Amniotic epithelial cell (primary cell): Measurements from ENCODE around the gene TOX3.

ENCODE experiments used
- DNase-seq: peaks from one replicate; pipeline ENCODE4 v3.0.0-alpha.2; 2010; ENCODE audit warnings: low read depth

Gene TOX3

DNA sequence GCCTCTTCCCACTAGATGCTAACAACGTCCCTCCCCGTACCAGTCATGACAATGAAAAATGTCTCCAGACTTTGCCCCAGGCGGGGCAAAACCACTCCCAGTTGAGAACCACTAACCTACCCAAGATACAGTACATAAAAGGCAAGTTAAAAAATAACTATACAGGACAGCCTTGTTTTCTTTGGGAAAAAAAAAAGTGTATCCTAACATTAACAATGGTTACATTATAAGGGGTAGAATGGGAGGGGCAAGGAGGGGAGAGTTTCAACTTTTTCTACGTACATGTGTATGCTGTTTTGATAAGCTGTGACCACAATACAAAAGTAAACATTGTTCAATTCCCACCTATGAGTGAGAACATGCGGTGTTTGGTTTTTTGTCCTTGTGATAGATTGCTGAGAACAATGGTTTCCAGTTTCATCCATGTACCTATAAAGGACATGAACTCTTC is 94.9 kb downstream of the TOX3 start:
- DNase-seq: no peak

DNA sequence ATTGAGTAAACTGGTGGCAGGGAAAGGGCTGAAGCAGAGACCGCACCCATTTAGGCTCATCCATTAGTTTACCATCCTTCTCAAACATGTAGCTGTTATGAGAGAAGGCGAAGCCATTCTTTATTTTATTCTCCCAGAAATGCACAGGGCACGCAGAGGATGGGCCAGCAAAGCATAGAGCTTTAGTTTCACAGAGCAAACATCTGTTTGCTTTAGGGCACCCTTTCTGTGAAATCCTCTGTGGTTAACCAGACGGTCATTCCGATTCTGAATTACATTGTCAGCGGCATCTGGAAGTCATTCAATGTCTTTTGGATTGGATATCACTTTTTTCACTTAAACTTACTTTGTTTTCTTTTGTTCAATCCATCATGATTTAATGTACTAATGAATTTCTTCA is 96.0 kb downstream of the TOX3 start:
- no peak for DNase-seq

DNA sequence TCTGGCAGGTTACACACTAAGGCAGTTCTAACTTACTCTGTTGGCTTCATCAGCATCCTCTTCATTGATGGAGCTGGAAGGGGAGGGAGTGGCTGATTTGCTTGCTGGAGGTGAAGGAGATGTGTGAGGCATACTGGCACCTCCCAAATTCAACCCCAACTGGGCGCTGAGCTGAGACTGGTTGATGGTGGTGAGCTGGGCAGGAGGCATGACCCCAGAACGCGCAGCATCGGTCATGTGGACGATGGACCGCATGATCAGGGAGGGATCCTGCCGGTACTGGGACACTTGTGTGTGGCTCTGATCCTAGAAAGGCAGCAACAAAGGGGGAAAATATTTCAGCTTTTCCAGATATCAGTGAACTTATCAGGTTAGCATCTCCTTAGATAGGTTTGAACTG is 96.7 kb downstream of the TOX3 start:
- no peak for DNase-seq

DNA sequence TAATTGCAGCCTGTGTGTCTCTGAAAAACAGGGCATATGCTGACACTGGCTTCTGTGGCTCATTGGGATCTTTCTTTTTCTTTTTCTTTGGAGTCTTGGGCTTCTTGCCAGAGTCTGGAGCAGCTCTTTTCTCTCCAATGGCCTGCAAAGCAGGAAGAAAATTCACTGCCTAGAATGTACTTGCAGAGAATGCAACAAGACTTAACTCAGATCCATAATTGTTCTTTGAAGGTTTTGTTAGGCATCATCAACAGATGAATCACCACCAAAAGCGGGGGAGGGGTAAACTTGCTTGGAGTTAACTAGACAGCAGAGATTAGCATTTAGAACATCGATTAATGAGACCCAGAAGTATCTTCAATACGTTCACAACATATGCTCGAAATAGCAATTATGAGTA is 100.9 kb downstream of the TOX3 start:
- DNase-seq: no peak

DNA sequence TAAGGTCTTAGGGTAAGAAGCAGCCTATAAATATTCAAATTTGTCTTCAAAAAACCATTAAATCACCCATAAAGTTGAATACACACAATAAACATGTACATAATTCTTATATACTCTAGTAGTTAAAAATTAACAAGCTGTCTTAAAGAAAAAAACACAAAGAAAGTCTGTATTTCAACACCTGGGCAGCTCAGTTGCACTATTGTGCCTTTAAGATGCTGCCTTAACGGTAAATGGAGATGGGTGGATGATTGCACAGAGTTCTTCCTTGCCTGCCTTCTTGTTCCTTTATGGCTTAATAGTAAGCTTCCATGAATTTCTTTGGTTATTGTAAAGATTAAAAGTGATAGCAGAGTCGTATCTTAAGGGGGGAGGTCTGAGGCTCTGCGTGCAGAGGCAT is 105.1 kb downstream of the TOX3 start:
- DNase-seq: no peak

DNA sequence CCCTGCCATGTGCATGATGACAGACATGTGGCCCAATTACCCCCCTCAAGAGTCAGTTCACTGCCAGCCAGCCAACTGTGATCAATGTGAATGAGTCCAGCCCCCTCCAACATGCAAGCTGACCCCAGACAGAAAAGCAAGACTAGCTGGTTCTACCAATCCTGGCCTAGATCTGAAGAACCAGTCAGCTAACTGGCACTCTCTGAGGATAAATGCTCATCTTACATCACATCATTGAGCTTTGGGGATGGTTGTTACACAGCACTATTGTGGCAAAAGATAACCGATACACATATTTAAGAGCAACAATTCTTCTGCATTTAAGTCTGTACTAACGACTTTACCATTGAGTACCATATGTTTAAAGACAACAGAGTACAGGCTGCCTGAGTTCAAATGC is 106.7 kb downstream of the TOX3 start:
- no peak for DNase-seq

DNA sequence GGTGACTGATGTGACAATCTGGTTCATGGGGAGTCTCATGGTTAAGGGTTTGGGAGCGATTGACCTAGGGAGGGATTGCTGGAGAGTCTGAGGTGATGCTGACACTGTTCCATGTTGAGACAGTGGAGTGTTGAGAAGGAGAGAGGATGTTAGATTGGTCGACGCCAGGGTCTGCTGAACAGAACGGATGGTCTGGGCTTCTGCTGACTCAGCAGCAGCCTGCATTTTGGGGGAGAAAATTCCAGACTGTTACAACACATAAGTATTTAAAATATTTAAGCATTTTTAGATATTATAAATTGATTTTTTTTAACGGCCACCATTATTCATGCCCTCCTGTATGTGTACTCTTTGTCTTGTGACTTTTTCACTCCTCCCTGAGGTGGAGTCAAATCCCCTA is 107.2 kb downstream of the TOX3 start:
- DNase-seq: no peak

DNA sequence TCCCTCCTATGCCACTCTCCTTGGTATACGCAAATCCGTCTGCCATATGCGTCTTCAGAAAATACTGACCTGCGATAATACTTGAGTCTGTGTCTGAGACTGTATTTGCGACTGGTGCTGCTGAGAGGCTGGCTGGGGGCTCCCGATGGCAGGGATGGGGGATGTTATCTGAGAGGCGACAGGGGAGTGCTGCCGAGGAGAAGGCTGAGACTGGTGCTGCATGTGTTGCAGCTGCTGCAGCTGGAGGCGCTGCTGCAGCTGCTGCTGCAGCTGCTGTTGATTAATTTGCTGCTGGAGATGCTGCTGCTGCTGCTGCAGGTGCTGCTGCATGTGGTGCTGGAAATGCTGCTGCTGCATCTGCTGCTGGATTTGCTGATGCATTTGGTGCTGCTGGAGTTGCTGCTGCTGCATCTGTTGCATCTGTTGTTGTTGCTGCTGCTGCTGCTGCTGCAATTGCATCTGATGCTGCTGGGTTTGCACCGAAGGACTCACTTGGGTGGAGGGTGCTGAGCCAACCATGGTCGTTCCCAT is 107.7 kb downstream of the TOX3 start:
- DNase-seq: no peak

DNA sequence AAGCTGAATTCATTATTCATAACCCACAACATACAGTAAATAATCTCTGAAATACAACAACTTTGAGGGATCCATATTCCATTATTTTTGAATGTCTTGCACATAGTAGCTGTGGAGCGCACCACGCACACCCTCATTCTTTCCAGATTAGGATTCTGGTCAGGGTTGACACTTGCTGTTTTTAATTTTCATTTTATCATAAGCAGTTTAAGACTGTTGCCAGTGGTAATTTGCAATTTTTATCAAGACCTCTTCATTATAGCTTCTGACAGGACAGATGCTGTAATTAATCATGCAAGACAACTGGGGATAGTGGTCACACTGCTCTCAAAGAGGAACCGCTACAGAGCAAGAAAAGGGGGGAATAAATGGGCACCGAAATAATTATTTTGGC is 109.7 kb downstream of the TOX3 start:
- DNase-seq: no peak

DNA sequence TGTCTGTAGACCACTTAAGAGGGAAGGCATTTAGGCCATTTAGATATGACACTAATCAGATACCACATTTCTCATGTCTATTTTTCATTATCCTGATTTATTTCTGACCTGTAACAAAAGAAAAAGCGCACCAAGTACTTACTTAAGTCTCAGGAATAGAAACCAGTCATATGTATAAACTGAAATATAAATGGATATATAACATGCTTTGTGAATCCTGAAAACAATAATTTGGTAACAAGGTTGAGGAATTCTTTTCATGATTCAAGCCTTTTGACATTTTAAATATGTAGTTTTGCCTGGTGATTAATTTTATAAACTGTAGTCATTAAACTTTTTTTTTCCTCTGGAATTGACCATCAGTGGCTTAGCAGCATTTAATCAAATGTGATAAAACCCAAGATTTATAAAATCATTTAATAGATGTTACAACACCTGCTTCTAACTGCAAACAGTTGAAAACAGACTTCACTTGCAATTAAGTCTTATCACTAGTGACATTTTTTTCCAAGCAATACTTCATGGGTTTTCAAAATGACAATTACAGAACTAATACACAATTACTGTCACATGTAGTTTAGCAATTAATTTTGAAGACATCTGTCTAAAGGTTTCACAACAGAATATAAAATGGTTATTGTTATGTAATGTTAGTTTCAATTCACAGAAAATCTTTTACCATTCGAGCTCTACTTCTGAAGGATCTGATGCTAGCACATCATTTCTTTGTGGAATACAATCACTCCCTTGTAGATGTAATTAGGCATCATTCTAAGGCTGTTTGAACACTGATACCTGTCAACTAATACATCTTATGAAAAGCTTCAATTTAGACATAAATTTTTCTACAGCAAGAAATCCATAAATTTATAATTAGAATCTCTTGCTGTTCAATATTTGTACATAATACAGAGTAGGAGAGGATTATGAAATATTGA is 110.3 kb downstream of the TOX3 start:
- no peak for DNase-seq

DNA sequence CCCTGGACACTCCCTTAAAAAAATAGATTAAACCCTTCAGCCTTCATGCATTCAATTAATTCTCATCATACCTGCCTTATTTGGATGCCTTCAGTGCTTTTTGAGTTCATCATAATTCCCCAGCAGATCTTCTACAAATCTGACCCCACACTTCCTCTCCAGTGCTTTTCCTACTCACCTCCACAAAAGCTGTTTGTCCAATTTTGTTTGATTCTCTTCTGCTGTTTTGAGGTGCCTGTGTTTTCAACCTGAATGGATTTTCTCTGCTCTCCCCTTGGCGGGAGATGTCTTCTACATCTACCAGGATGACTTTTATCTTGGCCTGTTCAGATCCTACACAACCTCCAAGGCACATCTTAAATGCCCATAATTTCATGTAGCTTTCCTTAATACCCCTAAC is 112.7 kb downstream of the TOX3 start:
- no peak for DNase-seq

DNA sequence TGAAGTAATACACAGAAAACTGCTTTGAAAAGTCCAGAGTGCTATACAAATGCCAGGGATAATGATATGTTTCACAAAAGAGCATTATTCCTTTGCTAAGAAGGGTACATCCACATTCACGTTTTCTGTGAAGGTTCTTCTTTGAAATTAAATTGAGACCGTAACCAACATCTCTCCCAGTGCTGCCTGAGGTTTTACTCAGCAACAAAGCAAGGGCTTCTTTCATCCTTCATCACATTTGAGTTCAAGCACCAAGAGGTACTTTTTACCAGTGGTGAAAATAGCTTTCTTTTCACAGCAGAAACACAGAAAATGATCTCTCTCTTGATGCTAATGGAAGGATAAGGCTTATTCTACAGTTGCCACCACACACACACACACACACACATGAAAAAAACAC is 113.3 kb downstream of the TOX3 start:
- no peak for DNase-seq

DNA sequence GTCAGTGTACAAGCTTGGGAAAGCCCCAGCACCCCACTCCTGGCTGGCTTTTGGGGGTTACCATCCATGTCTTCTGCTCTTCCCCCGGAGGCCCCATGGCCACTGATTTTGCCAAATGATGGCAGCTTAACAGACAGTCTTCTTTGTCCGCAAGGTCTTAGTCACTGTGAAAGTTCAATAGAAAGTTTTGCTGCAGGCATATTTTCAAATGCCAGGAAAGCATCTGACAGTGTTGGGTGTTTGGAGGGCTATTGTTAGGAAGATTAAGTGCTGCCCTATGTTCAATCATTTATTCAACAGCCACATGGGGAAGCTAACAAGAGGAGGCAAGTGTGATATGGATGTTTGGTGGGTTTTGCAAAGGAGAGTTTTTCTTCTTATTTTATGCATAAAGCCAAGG is 122.4 kb downstream of the TOX3 start:
- DNase-seq: no peak

DNA sequence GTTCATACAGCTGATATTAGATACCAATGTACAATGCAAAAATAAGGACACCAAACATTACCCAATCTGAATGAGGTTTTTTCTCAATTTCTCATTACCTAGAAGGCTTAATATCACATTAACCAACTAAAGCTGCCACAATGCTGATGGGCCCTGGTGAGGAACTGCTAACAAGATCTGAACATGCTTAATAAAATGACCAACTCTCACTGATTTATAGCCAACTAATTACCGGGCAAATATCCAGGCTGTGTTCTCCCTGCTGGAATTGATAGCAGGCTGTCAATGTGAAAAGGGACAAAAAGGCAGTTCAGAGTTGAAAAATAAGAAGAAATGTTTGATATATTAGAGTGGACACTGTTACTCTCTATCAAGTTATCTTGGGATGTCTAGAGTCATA is 124.6 kb downstream of the TOX3 start:
- DNase-seq: no peak

DNA sequence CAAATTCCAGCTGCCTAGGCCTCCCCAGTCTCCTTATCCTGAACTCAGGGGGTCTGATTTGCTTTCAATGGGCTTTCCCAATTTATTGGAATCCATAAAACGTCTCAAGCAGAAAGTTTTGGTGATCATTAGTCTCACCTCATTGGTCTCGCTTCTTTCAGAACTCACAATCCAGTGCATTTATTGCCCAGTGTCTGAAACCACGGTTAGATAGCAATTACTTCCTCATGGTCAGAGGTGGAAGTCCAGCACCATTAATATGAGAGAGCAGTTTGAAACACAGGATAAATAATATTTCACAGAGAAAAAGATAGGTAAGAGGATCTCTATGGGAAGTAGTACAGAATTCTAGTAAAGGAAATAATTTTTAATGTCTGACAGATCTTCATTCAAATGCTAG is 128.7 kb downstream of the TOX3 start:
- DNase-seq: no peak

DNA sequence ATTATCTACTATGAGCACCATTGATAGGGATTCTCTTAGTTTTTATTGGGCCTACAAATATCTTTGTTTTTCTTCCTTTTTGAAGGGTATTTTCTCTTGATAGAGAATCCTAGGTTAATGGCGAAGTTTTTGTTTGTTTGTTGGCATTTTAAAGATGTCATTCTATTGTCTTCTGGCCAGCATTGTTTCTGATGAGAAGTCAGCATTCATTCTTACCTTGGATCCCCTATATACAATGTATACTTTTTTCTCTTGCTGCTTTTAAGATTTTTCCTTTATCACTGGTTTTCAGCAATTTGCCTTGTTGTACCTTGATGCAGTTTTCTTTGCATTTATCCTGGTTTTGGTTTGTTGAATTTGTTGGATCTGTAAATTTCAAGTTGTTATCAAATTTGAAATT is 130.1 kb downstream of the TOX3 start:
- no peak for DNase-seq

DNA sequence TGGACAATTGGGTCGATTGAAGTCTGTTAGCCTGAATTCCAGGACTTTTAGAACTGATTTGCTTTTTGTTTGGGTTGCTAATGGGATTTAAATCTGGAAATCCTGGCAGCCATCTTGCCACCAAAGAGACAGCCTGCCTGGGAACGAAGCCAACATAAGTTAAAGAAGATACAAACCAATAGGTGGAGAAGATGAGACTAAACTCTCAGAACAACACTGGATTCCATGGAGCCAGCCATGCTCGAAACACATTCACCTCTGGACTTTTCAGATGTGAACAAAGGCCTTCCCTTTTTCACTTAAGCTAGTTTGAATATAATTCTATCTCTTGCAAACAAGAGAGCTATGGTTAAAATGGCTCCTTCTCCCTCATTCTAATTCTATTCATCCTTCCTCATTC is 135.9 kb downstream of the TOX3 start:
- no peak for DNase-seq

DNA sequence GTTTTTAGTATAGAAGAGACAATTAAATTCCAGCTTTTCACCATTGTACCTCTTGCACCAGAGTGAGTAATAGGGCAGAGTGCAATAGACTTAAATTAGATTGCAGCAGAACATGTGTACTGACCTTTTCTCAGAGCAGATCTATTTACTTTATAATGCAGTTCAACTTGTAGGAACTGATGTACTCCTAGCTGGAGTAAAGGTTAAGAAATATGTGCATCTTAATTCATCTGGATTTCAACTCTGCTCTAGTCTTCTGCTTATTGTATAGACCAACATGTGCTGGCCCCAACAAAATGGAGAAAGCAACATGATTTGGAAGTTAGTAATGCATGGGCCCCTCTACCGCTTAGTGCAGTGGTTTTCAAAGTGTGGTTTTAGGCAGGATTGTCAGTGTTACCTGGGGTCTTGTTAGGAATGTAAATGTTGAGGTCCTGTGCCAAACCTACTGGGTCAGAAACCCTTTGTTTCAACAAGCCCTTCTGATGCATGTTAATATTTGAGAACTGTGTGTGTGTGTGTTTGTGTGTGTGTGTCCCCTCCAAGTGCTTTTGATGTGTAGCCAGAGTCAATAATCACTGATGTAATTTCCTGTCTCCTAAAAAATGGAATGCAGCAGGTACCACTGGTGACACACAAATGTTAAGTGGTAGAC is 138.6 kb downstream of the TOX3 start:
- DNase-seq: no peak

DNA sequence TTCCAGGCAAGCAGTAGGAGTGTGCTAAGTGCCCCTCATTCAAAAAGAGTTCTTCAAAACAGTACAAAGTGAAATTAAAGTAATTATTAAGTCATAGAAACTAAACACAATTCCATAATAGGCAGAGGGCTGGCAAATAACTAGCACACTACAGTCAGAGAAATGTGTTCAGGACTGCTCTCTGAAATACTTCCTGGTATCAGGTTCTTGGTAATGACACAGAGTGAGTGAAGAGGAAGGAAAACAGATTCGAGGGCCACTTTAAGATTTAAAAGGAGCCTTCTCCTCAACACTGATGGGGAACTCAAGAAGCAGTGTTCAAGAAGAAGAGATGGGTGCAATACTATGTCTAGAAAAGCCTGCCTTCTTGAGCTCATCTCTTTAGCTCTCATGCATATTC is 139.2 kb downstream of the TOX3 start:
- no peak for DNase-seq

DNA sequence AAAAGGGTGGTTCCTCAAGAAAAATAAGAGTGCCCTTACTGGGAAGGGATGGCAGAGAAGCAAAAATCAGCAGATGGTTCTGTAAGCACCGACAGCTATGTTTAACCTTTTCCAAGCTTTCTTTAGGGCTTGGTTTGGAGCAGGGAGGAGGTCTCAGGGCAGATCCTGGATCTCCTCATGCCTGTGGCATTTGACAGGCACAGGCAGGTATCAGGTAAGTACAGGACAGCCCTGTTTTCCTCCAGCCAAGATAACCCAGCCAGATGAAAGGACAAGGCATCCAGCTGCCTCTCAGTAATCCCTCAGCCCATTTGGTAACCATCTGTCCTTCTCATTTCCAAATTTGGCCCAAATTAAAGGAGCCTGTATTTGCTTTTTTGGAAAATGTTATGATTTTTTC is 141.5 kb downstream of the TOX3 start:
- DNase-seq: no peak

DNA sequence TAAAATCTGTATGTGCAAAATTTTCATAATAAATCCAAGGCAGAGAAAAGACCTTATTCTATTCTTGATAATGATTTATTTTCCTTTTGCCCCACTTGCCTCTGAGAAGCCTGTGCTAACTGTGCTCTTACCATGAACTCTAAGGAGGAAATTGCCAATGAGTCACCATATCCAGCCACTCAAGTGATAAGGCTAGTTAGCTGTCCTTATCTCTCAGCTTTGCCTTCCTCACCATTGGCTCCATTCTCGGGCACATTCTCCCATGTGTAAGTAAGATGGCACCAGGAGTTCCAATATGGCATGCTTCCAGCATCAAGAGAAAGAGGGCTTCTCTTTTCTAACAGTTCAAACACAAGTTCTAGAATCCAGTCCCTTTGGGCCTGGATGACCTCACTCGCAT is 142.4 kb downstream of the TOX3 start:
- DNase-seq: no peak

DNA sequence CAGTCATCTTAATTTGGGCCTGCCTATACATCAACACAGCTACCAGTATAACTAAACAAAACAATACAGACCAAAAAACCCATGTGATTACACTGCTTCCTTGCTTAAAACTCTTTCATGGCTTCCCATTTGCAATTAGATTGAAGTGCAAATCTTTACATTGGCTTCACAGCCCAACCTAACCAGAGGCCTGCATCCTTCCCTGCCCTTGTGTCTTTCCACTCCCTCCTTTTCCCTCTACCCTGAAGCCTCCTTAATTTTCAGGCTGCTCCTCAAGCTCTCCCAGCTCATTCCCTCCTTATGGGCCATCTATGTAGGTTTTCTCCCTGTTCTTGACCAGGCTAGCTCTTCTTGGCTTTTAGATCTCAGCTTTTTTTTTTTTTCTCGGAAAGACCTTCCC is 147.8 kb downstream of the TOX3 start:
- DNase-seq: no peak

DNA sequence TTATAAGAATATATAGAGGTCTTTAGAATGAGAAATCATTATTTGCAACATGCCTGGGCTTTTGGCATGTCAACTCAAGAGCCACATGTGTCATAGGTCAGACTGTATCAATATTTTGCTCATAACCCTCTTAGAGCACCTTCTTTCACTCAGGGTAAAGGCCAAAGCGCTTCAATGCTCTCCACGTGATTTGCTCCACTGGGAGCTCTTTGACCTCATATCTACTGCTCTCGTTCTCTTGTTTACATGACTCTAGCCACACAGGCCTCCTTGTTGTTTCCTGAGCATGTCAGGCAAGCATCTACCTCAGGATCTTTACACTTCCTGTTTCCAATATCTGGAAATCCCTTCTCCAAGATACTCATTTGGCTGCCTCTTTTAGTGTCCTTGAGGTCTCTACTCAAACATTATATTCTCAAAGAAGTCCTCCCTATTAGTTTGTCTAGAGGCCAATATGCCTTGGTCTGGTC is 148.4 kb downstream of the TOX3 start:
- no peak for DNase-seq
